Nephron progenitor cell (in vitro differentiated cells): Measurements from ENCODE around the gene DPYSL4.
A peak's percentile ranks its signal among the peaks of the same experiment; 100 is the strongest.
"Not testable (repeated sequence)": the region's sequence is repeated elsewhere in the genome, so short reads cannot be mapped to it uniquely, and the experiment has no call there.

Experiments used
- DNase-seq: peaks from one replicate; pipeline ENCODE4 v3.0.0; 2021
- H3K27ac Mint-ChIP-seq: 2 replicates; pipeline ENCODE4 v1.8.0; 2021; ENCODE audit warnings: mild to moderate bottlenecking, moderate library complexity, mixed read lengths
- H3K27me3 Mint-ChIP-seq: 2 replicates; pipeline ENCODE4 v1.8.0; 2021; ENCODE audit warnings: mild to moderate bottlenecking, low read depth, mixed read lengths; ENCODE audit not compliant: poor library complexity
- H3K36me3 Mint-ChIP-seq: 2 replicates; pipeline ENCODE4 v1.8.0; 2021; ENCODE audit warnings: low read depth, mixed read lengths
- H3K4me1 Mint-ChIP-seq: 2 replicates; pipeline ENCODE4 v1.8.0; 2021; ENCODE audit warnings: mixed read lengths
- H3K4me3 Mint-ChIP-seq: 2 replicates; pipeline ENCODE4 v1.8.0; 2021; ENCODE audit warnings: mild to moderate bottlenecking, moderate library complexity, mixed read lengths
- H3K9me3 Mint-ChIP-seq: 2 replicates; pipeline ENCODE4 v1.8.0; 2021; ENCODE audit warnings: mild to moderate bottlenecking, moderate library complexity, mixed read lengths
- CTCF ChIP-seq: fragments of 200-600 bp; sonication (generic); IDR thresholded peaks from 2 replicates; pipeline ENCODE4 v1.5.0; 2021; ENCODE audit warnings: antibody characterized with exemption

Gene DPYSL4

DNA sequence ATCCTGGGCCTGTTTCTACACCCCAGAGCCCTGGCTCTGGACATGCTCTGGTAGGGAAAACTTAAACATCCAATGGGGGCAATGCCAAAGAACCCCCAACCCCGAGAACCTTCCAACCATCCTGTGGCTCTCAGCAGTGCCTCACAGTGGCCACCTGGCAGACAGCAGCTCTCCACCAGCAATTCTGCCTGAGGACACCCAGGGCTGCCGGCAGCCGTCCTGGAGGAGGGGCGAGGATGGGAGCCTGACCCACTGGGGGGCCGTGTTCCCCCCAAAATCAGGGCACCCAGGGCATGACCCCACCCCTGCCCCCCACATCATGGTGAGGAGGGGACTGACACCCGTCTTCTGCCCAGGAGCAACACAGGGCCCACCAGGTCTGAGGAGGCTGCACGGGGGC is 32.7 kb downstream of the DPYSL4 start:
- DNase-seq = no peak
- H3K27me3 Mint-ChIP-seq = peaks cover 2% of the 10 kb centered on the region
- no peak for TF ChIP-seq CTCF
- H3K4me1 Mint-ChIP-seq = peaks cover 5% of the 10 kb centered on the region
- H3K9me3 Mint-ChIP-seq = peaks cover 46% of the 10 kb centered on the region
- H3K36me3 Mint-ChIP-seq = peaks cover 14% of the 10 kb centered on the region
- no peak overlapping the region for H3K27ac Mint-ChIP-seq
- no peak overlapping the region for H3K4me3 Mint-ChIP-seq

- Mint-ChIP-seq H3K9me3 (peaks cover 40% of the 10 kb centered on the region), H3K4me1 (peaks cover 5% of the 10 kb centered on the region), H3K4me3 (no peak overlapping the region), H3K27ac (no peak overlapping the region), H3K27me3 (peaks cover 2% of the 10 kb centered on the region), H3K36me3 (peaks cover 14% of the 10 kb centered on the region)
- DNase-seq = no peak
- no peak for TF ChIP-seq CTCF
Measured at GRCh38 chr10:132220061-132220460, 33.3 kb downstream of the DPYSL4 start.

- peaks cover 30% of the 10 kb centered on the region for H3K9me3 Mint-ChIP-seq
- not testable (repeated sequence) for H3K4me1 Mint-ChIP-seq, DNase-seq, H3K27ac Mint-ChIP-seq, H3K4me3 Mint-ChIP-seq, H3K27me3 Mint-ChIP-seq, H3K36me3 Mint-ChIP-seq
Measured at GRCh38 chr10:132220996-132221395, 34.2 kb downstream of the DPYSL4 start.

- H3K36me3 Mint-ChIP-seq = peaks cover 1% of the 10 kb centered on the region
- H3K27me3 Mint-ChIP-seq = peaks cover 7% of the 10 kb centered on the region
- DNase-seq = no peak
- peaks cover 5% of the 10 kb centered on the region for H3K4me1 Mint-ChIP-seq
- H3K27ac Mint-ChIP-seq = no peak overlapping the region
- no peak for TF ChIP-seq CTCF
- peaks cover 13% of the 10 kb centered on the region for H3K9me3 Mint-ChIP-seq
- no peak overlapping the region for H3K4me3 Mint-ChIP-seq
Measured at GRCh38 chr10:132222726-132223125, 36.0 kb downstream of the DPYSL4 start.

GRCh38 chr10:132223156-132223590 is 36.4 kb downstream of the DPYSL4 start:
- DNase-seq = peak; percentile 87
- H3K27ac Mint-ChIP-seq = no peak overlapping the region

DNA sequence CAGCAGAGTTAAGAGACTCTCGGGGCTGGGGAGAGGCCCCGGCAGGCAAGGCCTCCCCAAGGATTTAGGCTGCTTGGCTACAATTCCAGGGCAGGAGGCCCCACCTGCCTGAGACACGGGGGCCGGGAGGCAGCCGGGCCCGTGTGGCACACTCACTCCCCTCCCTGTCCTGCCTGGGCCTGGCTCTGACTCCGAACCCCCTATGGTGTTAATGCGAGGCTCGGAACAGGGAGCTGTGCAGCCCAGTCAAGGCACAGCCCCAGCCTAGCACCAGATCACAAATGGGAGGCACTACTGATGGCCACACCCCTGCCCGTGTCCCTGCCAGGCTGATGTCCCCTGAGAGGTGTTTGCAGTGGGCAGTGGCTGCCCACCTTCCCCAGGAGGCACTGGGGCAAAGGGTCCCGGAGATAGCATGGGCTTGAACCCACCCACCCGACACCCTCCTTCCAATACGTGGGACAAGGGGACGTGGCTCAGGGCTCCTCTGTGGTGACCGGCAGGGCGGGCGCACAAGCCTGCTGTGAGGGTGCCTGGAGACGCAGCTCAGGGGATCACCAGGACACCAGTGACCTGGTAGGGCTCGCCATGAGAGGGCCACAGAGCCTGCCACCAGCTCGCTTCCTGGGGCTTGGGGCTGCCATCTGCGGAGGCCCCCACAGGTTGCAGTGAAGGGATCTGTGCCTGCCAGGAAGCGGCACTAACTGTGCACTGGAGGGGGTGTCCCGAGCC is 37.0 kb downstream of the DPYSL4 start:
- DNase-seq = no peak
- Mint-ChIP-seq H3K36me3 (no peaks in the 10 kb centered on the region), H3K27ac (no peak overlapping the region), H3K9me3 (peaks cover 6% of the 10 kb centered on the region), H3K4me3 (no peak overlapping the region), H3K4me1 (peaks cover 6% of the 10 kb centered on the region), H3K27me3 (peaks cover 7% of the 10 kb centered on the region)
- TF ChIP-seq CTCF = no peak

More at GRCh38 chr10:132223156-132223590, 36.4 kb downstream of the DPYSL4 start:
- peaks cover 7% of the 10 kb centered on the region for H3K27me3 Mint-ChIP-seq
- no peak overlapping the region for H3K4me3 Mint-ChIP-seq
- H3K4me1 Mint-ChIP-seq = peaks cover 5% of the 10 kb centered on the region
- peaks cover 11% of the 10 kb centered on the region for H3K9me3 Mint-ChIP-seq
- peak; percentile 95 for TF ChIP-seq CTCF
- H3K36me3 Mint-ChIP-seq = no peaks in the 10 kb centered on the region
